GM21381 (cell line): ENCODE measurements around the gene SLC1A7.

Experiments
- ATAC-seq: cut with Tn5 transposase; IDR thresholded peaks from one replicate; pipeline ENCODE4 v1.9.1; 2021; ENCODE audit warnings: mild to moderate bottlenecking, moderate library complexity; ENCODE audit not compliant: unreplicated experiment

SLC1A7 gene

GRCh38 chr1:53117836-53118235 lies 24.6 kb downstream of the SLC1A7 start:
- ATAC-seq = no peak

GRCh38 chr1:53116933-53117600 lies 25.4 kb downstream of the SLC1A7 start:
- no peak for ATAC-seq

GRCh38 chr1:53116307-53116810 lies 26.1 kb downstream of the SLC1A7 start:
- no peak for ATAC-seq

- no peak for ATAC-seq
Observed at GRCh38 chr1:53115403-53116306, 26.8 kb downstream of the SLC1A7 start.

GRCh38 chr1:53114581-53115400 lies 27.6 kb downstream of the SLC1A7 start:
- no peak for ATAC-seq

- no peak for ATAC-seq
Observed at GRCh38 chr1:53114090-53114489, 28.3 kb downstream of the SLC1A7 start.

GRCh38 chr1:53112861-53113260 lies 29.6 kb downstream of the SLC1A7 start:
- ATAC-seq = no peak

GRCh38 chr1:53112271-53112774 lies 30.1 kb downstream of the SLC1A7 start:
- ATAC-seq = no peak

GRCh38 chr1:53111693-53112092 lies 30.7 kb downstream of the SLC1A7 start:
- no peak for ATAC-seq

- ATAC-seq = no peak
Observed at GRCh38 chr1:53111073-53111556, 31.3 kb downstream of the SLC1A7 start.

GRCh38 chr1:53110370-53111072 lies 31.9 kb downstream of the SLC1A7 start:
- no peak for ATAC-seq

GRCh38 chr1:53108646-53109580 lies 33.5 kb downstream of the SLC1A7 start:
- no peak for ATAC-seq

- ATAC-seq = no peak
Observed at GRCh38 chr1:53107570-53108322, 34.7 kb downstream of the SLC1A7 start.

GRCh38 chr1:53107090-53107489 lies 35.3 kb downstream of the SLC1A7 start:
- no peak for ATAC-seq

GRCh38 chr1:53104289-53104913 lies 38.0 kb downstream of the SLC1A7 start:
- ATAC-seq = no peak

- ATAC-seq = no peak
Observed at GRCh38 chr1:53094533-53094919, 47.9 kb downstream of the SLC1A7 start.

- ATAC-seq = no peak
Observed at GRCh38 chr1:53093778-53094532, 48.5 kb downstream of the SLC1A7 start.
